ENCODE measurements around the gene TUBGCP6. TPM values are rescaled to one million over a fixed set of nuclear protein-coding genes. Genes with fewer than 3 reads are reported as not detected.

Gene TUBGCP6
- total and polyA plus RNA-seq, 2 donors from 2014 or later: 19.2 to 52.0 TPM

GRCh38 chr22:50171319-50171964 is 73.4 kb downstream of the TUBGCP6 start:
- no peak for FAIRE-seq
- TF ChIP-seq CTCF (IDR thresholded peaks at IDR 0.05; ENCODE audit: borderline replicate concordance, extremely low read depth, insufficient read depth): no peak
- Histone ChIP-seq H3K9me3 (ENCODE audit: control insufficient read depth in 2 of 3, insufficient read depth in 1 of 3, low read length in 3 of 3) (no peaks in the 10 kb centered on the region), H3K4me1 (ENCODE audit: control insufficient read depth in 2 of 3, insufficient read depth in 2 of 3, low read depth in 1 of 3, low read length in 3 of 3) (peaks cover 0 to 4% (median 0%) of the 10 kb centered on the region in 3 donors), H3K4me3 (ENCODE audit: low read length in 3 of 3) (peak overlapping the region in 1 of 3 donors; percentile 54), H3K9ac (ENCODE audit: low read length in 3 of 3) (no peak overlapping the region), H3K36me3 (ENCODE audit: control insufficient read depth in 2 of 3, insufficient read depth in 3 of 3, low read length in 3 of 3) (no peaks in the 10 kb centered on the region), H3K27ac (ENCODE audit: low read depth in 2 of 2, low read length in 2 of 2) (no peak overlapping the region), H3K27me3 (ENCODE audit: control insufficient read depth, insufficient read depth, low read length) (peaks cover 3% of the 10 kb centered on the region)
- intact Hi-C loops (cut with DNase I): no loop called here
- peak in 2 of 5 donors; percentile 61 to 79 for DNase-seq

- H3K27ac ChIP-seq (ENCODE audit: low read depth in 2 of 2, low read length in 2 of 2): no peak within 1 kb of the TSS
- no peaks in the 10 kb centered on the region for H3K9me3 ChIP-seq (ENCODE audit: control insufficient read depth in 2 of 3, insufficient read depth in 1 of 3, low read length in 3 of 3)
- intact Hi-C loops (cut with DNase I): no loop called here
- peaks cover 0 to 4% (median 0%) of the 10 kb centered on the region in 3 donors for H3K4me1 ChIP-seq (ENCODE audit: control insufficient read depth in 2 of 3, insufficient read depth in 2 of 3, low read depth in 1 of 3, low read length in 3 of 3)
- peak in 2 of 5 donors; percentile 70 to 76 for DNase-seq
- H3K9ac ChIP-seq (ENCODE audit: low read length in 3 of 3): no peak within 1 kb of the TSS
- no peak for FAIRE-seq
- H3K27me3 ChIP-seq (ENCODE audit: control insufficient read depth, insufficient read depth, low read length): peaks cover 3% of the 10 kb centered on the region
- peak within 1 kb of the TSS in 2 of 3 donors; percentile 47 to 54 for H3K4me3 ChIP-seq (ENCODE audit: low read length in 3 of 3)
- H3K36me3 ChIP-seq (ENCODE audit: control insufficient read depth in 2 of 3, insufficient read depth in 3 of 3, low read length in 3 of 3): no peaks in the 10 kb centered on the region
- no peak for TF ChIP-seq CTCF (IDR thresholded peaks at IDR 0.05; ENCODE audit: borderline replicate concordance, extremely low read depth, insufficient read depth)
Observed at GRCh38 chr22:50170453-50171318, 74.1 kb downstream of the TUBGCP6 start, which contains the start of gene PANX2. PANX2 (plus strand) TSS chr22:50170731; CDS start chr22:50170731, 0 bp downstream.

GRCh38 chr22:50169774-50170341 is 75.0 kb downstream of the TUBGCP6 start:
- intact Hi-C loops (cut with DNase I): no loop called here
- H3K9me3 ChIP-seq (ENCODE audit: control insufficient read depth in 2 of 3, insufficient read depth in 1 of 3, low read length in 3 of 3): no peaks in the 10 kb centered on the region
- H3K9ac ChIP-seq (ENCODE audit: low read length in 3 of 3): no peak overlapping the region
- H3K4me3 ChIP-seq (ENCODE audit: low read length in 3 of 3): no peak overlapping the region
- H3K36me3 ChIP-seq (ENCODE audit: control insufficient read depth in 2 of 3, insufficient read depth in 3 of 3, low read length in 3 of 3): no peaks in the 10 kb centered on the region
- H3K4me1 ChIP-seq (ENCODE audit: control insufficient read depth in 2 of 3, insufficient read depth in 2 of 3, low read depth in 1 of 3, low read length in 3 of 3): peaks cover 0 to 4% (median 0%) of the 10 kb centered on the region in 3 donors
- FAIRE-seq (no peak), DNase-seq (peak in 1 of 5 donors; percentile 62)
- H3K27me3 ChIP-seq (ENCODE audit: control insufficient read depth, insufficient read depth, low read length): peaks cover 3% of the 10 kb centered on the region
- no peak overlapping the region for H3K27ac ChIP-seq (ENCODE audit: low read depth in 2 of 2, low read length in 2 of 2)
- no peak for TF ChIP-seq CTCF (IDR thresholded peaks at IDR 0.05; ENCODE audit: borderline replicate concordance, extremely low read depth, insufficient read depth)
